K562 (cell line): ENCODE data around the gene IGSF21.

ENCODE experiments used
- CBFB ChIP-seq: sonication (generic); formaldehyde crosslinking; IDR thresholded peaks from 2 replicates; pipeline ENCODE4 v1.4.0; 2020; ENCODE audit warnings: mild to moderate bottlenecking, missing genetic modification reagents
- TEAD4 ChIP-seq, 2 experiments: sonication (generic) in 1 of 2; formaldehyde crosslinking in 1 of 2; IDR thresholded peaks; 2 replicates each; pipeline versions ENCODE4 v1.6.1 to v1.8.0; 2012 to 2022; ENCODE audit warnings: borderline replicate concordance in 1 of 2, inconsistent platforms in 1 of 2, low read length in 1 of 2, mild to moderate bottlenecking in 1 of 2, missing genetic modification reagents in 1 of 2
- YY1 ChIP-seq, 3 experiments: IDR thresholded peaks; 2 replicates each; pipeline ENCODE4 v1.6.1; 2011; ENCODE audit warnings: low read length in 2 of 3, mild to moderate bottlenecking in 2 of 3, moderate library complexity in 2 of 3, borderline replicate concordance in 1 of 3, control low read depth in 1 of 3, low read depth in 1 of 3; ENCODE audit not compliant: insufficient read depth in 3 of 3, insufficient replicate concordance in 2 of 3, control insufficient read depth in 1 of 3, insufficient read length in 1 of 3; ENCODE audit errors: extremely low read depth in 1 of 3
- ZFX ChIP-seq: sonication (generic); formaldehyde crosslinking; IDR thresholded peaks from 2 replicates; pipeline ENCODE4 v1.8.0; 2022; ENCODE audit warnings: mild to moderate bottlenecking, missing genetic modification reagents, moderate library complexity
- ZNF695 ChIP-seq: fragments of 450-650 bp; formaldehyde crosslinking; IDR thresholded peaks from 2 replicates; pipeline ENCODE4 v1.4.0; 2020; ENCODE audit warnings: mild to moderate bottlenecking, moderate library complexity

GRCh38 chr1:18289597-18289996 is 182.0 kb downstream of the IGSF21 start:
- TF ChIP-seq ZFX (CRISPR knock-in tag) (no peak), ZNF695 (CRISPR knock-in tag) (no peak), YY1 (IDR thresholded peaks at IDR 0.05; ENCODE audit: borderline replicate concordance in 1 of 3, control insufficient read depth in 1 of 3, extremely low read depth in 1 of 3, insufficient read depth in 3 of 3, insufficient read length in 1 of 3, insufficient replicate concordance in 2 of 3, low read depth in 1 of 3, low read length in 2 of 3) (no peak), TEAD4 (IDR thresholded peaks at IDR 0.05; ENCODE audit: low read length) (no peak), TEAD4 (CRISPR knock-in tag; IDR thresholded peaks at IDR 0.05; ENCODE audit: borderline replicate concordance) (no peak), CBFB (CRISPR knock-in tag) (no peak)
